MM.1S (cell line): Measurements from ENCODE around the gene PRKG1.

ENCODE experiments used
- CTCF ChIP-seq: fragments of 300-600 bp; sonication (generic); IDR thresholded peaks from 2 replicates; pipeline ENCODE4 v1.5.1; 2016; ENCODE audit warnings: antibody characterized with exemption, low read length, mixed read lengths
- EZH2 ChIP-seq: fragments of 300-600 bp; sonication (generic); optimal IDR thresholded peaks from 2 replicates; pipeline ENCODE3; 2017; ENCODE audit warnings: low read depth, mild to moderate bottlenecking, antibody characterized with exemption, low read length, mixed read lengths
- EZH2phosphoT487 ChIP-seq: fragments of 300-600 bp; sonication (generic); IDR thresholded peaks from 2 replicates; pipeline ENCODE4 v1.6.1; 2018; ENCODE audit warnings: antibody characterized with exemption, low read length

- TF ChIP-seq CTCF (no peak), EZH2phosphoT487 (no peak), EZH2 (no peak)
These were observed 906.5 kb downstream of the PRKG1 start for GRCh38 chr10:51980752-51981151.
